IPS-18c (cell line): ENCODE data around the gene IL22RA2.

Source experiments
- H3K4me3 ChIP-seq: 2 replicates; pipeline ENCODE4 v1.7.0; 2013; ENCODE audit warnings: low read depth, mild to moderate bottlenecking, low read length, moderate library complexity; ENCODE audit not compliant: insufficient read depth
- H3K9me3 ChIP-seq: one replicate; pipeline ENCODE4 v1.6.1; 2013; ENCODE audit warnings: mild to moderate bottlenecking, low read length, moderate library complexity; ENCODE audit not compliant: control insufficient read depth, insufficient read depth

IL22RA2 gene

GRCh38 chr6:137175157-137175867 is 1.9 kb upstream of the IL22RA2 start:
- no peak overlapping the region for H3K4me3 ChIP-seq
- H3K9me3 ChIP-seq: peaks cover 5% of the 10 kb centered on the region

GRCh38 chr6:137172734-137173431 is 561 bp downstream of the IL22RA2 start:
- Histone ChIP-seq H3K9me3 (no peaks in the 10 kb centered on the region), H3K4me3 (no peak overlapping the region)

- Histone ChIP-seq H3K4me3 (no peak overlapping the region), H3K9me3 (no peaks in the 10 kb centered on the region)
Observed at GRCh38 chr6:137171824-137172733, 1.4 kb downstream of the IL22RA2 start.

GRCh38 chr6:137171053-137171374 is 2.4 kb downstream of the IL22RA2 start:
- Histone ChIP-seq H3K4me3 (no peak overlapping the region), H3K9me3 (no peaks in the 10 kb centered on the region)

- no peak overlapping the region for H3K4me3 ChIP-seq
- H3K9me3 ChIP-seq: no peaks in the 10 kb centered on the region
Observed at GRCh38 chr6:137170266-137171052, 3.0 kb downstream of the IL22RA2 start.

- Histone ChIP-seq H3K9me3 (peaks cover 6% of the 10 kb centered on the region), H3K4me3 (no peak overlapping the region)
Observed at GRCh38 chr6:137167702-137168377, 5.6 kb downstream of the IL22RA2 start.

- Histone ChIP-seq H3K4me3 (no peak overlapping the region), H3K9me3 (peaks cover 6% of the 10 kb centered on the region)
Observed at GRCh38 chr6:137166247-137167098, 7.0 kb downstream of the IL22RA2 start.

- Histone ChIP-seq H3K4me3 (no peak overlapping the region), H3K9me3 (peaks cover 6% of the 10 kb centered on the region)
Observed at GRCh38 chr6:137165375-137166246, 7.8 kb downstream of the IL22RA2 start.

GRCh38 chr6:137163732-137164318 is 9.6 kb downstream of the IL22RA2 start:
- no peak overlapping the region; the same call in 1 of the 2 replicates for H3K4me3 ChIP-seq
- H3K9me3 ChIP-seq: peaks cover 6% of the 10 kb centered on the region

- H3K9me3 ChIP-seq: peaks cover 6% of the 10 kb centered on the region
- no peak overlapping the region for H3K4me3 ChIP-seq
Observed at GRCh38 chr6:137162692-137163306, 10.6 kb downstream of the IL22RA2 start.

GRCh38 chr6:137161949-137162348 is 11.5 kb downstream of the IL22RA2 start:
- Histone ChIP-seq H3K9me3 (peaks cover 6% of the 10 kb centered on the region), H3K4me3 (no peak overlapping the region)

- peaks cover 6% of the 10 kb centered on the region for H3K9me3 ChIP-seq
Observed at GRCh38 chr6:137160763-137161162, 12.7 kb downstream of the IL22RA2 start.

GRCh38 chr6:137159912-137160311 is 13.5 kb downstream of the IL22RA2 start:
- Histone ChIP-seq H3K9me3 (peaks cover 6% of the 10 kb centered on the region), H3K4me3 (no peak overlapping the region)

More at GRCh38 chr6:137160763-137161162, 12.7 kb downstream of the IL22RA2 start:
- no peak overlapping the region for H3K4me3 ChIP-seq

- H3K4me3 ChIP-seq: no peak overlapping the region
- peaks cover 2% of the 10 kb centered on the region for H3K9me3 ChIP-seq
Observed at GRCh38 chr6:137157601-137158000, 15.8 kb downstream of the IL22RA2 start.
